Measurements from ENCODE around the gene RSU1.
"Not testable (repeated sequence)": the region's sequence is repeated elsewhere in the genome, so short reads cannot be mapped to it uniquely, and the experiment has no call there.

RSU1 gene

GRCh38 chr10:16756561-16757221, 60.5 kb downstream of the RSU1 start:
- Histone ChIP-seq H3K4me1 (ENCODE audit: low read length) (no peaks in the 10 kb centered on the region), H3K27me3 (ENCODE audit: low read depth, low read length) (no peaks in the 10 kb centered on the region), H4K20me1 (ENCODE audit: insufficient read depth, low read length) (no peaks in the 10 kb centered on the region), H3K27ac (ENCODE audit: low read length) (no peak overlapping the region), H3K4me2 (ENCODE audit: low read length) (no peak overlapping the region), H3K9me3 (ENCODE audit: insufficient read depth, low read length) (no peaks in the 10 kb centered on the region), H3K79me2 (ENCODE audit: low read length) (no peaks in the 10 kb centered on the region), H3K9ac (ENCODE audit: low read length) (no peak overlapping the region), H2AFZ (ENCODE audit: low read depth, low read length) (no peak overlapping the region), H3K36me3 (replicated peaks; ENCODE audit: low read depth, low read length) (no peaks in the 10 kb centered on the region), H3K4me3 (ENCODE audit: low read length) (no peak overlapping the region)
- TF ChIP-seq EZH2phosphoT487 (IDR thresholded peaks at IDR 0.05; ENCODE audit: low read depth) (no peak), CTCF (IDR thresholded peaks at IDR 0.05; ENCODE audit: low read depth, low read length) (no peak)

GRCh38 chr10:16754765-16755164, 62.5 kb downstream of the RSU1 start:
- H4K20me1 ChIP-seq (ENCODE audit: insufficient read depth, low read length) = no peaks in the 10 kb centered on the region
- no peaks in the 10 kb centered on the region for H3K79me2 ChIP-seq (ENCODE audit: low read length)
- no peaks in the 10 kb centered on the region for H3K4me1 ChIP-seq (ENCODE audit: low read length)
- no peaks in the 10 kb centered on the region for H3K36me3 ChIP-seq (replicated peaks; ENCODE audit: low read depth, low read length)
- H3K4me2 ChIP-seq (ENCODE audit: low read length) = no peak overlapping the region
- no peak overlapping the region for H3K9ac ChIP-seq (ENCODE audit: low read length)
- TF ChIP-seq CTCF (IDR thresholded peaks at IDR 0.05; ENCODE audit: low read depth, low read length) (no peak), EZH2phosphoT487 (IDR thresholded peaks at IDR 0.05; ENCODE audit: low read depth) (no peak)
- H2AFZ ChIP-seq (ENCODE audit: low read depth, low read length) = no peak overlapping the region
- H3K9me3 ChIP-seq (ENCODE audit: insufficient read depth, low read length) = no peaks in the 10 kb centered on the region
- no peaks in the 10 kb centered on the region for H3K27me3 ChIP-seq (ENCODE audit: low read depth, low read length)
- no peak overlapping the region for H3K27ac ChIP-seq (ENCODE audit: low read length)
- no peak overlapping the region for H3K4me3 ChIP-seq (ENCODE audit: low read length)

- H2AFZ ChIP-seq (ENCODE audit: low read depth, low read length); H3K4me2 ChIP-seq (ENCODE audit: low read length); H3K4me3 ChIP-seq (ENCODE audit: low read length); H3K27ac ChIP-seq (ENCODE audit: low read length); H3K79me2 ChIP-seq (ENCODE audit: low read length); H3K4me1 ChIP-seq (ENCODE audit: low read length); H3K9ac ChIP-seq (ENCODE audit: low read length); H3K36me3 ChIP-seq (replicated peaks; ENCODE audit: low read depth, low read length); H3K27me3 ChIP-seq (ENCODE audit: low read depth, low read length); H3K9me3 ChIP-seq (ENCODE audit: insufficient read depth, low read length); H4K20me1 ChIP-seq (ENCODE audit: insufficient read depth, low read length): not testable (repeated sequence)
Measured at GRCh38 chr10:16752849-16753248, 64.4 kb downstream of the RSU1 start.

GRCh38 chr10:16752099-16752498, 65.1 kb downstream of the RSU1 start:
- Histone ChIP-seq H3K79me2 (ENCODE audit: low read length) (no peaks in the 10 kb centered on the region), H3K9me3 (ENCODE audit: insufficient read depth, low read length) (no peaks in the 10 kb centered on the region), H3K27ac (ENCODE audit: low read length) (no peak overlapping the region), H3K4me1 (ENCODE audit: low read length) (no peaks in the 10 kb centered on the region), H3K36me3 (replicated peaks; ENCODE audit: low read depth, low read length) (no peaks in the 10 kb centered on the region), H4K20me1 (ENCODE audit: insufficient read depth, low read length) (no peaks in the 10 kb centered on the region), H2AFZ (ENCODE audit: low read depth, low read length) (no peak overlapping the region), H3K9ac (ENCODE audit: low read length) (no peak overlapping the region), H3K27me3 (ENCODE audit: low read depth, low read length) (no peaks in the 10 kb centered on the region), H3K4me3 (ENCODE audit: low read length) (no peak overlapping the region), H3K4me2 (ENCODE audit: low read length) (no peak overlapping the region)
- TF ChIP-seq EZH2phosphoT487 (IDR thresholded peaks at IDR 0.05; ENCODE audit: low read depth) (no peak), CTCF (IDR thresholded peaks at IDR 0.05; ENCODE audit: low read depth, low read length) (no peak)
